Activated naive CD8-positive, alpha-beta T cell treated with anti-CD3 and anti-CD28 coated beads for 36 hours (primary cell): ENCODE results near the gene ST8SIA4. TPM values are rescaled to one million over a fixed set of nuclear protein-coding genes. Genes with fewer than 3 reads are reported as not detected.
A peak's percentile ranks its signal among the peaks of the same experiment; 100 is the strongest.

Experiments
- DNase-seq: peaks from one replicate; pipeline ENCODE4 v3.0.0; 2021
- H3K27ac Mint-ChIP-seq: one replicate; pipeline ENCODE4 v1.8.0; 2022; ENCODE audit warnings: mild to moderate bottlenecking, moderate library complexity, mixed read lengths
- H3K27me3 Mint-ChIP-seq: one replicate; pipeline ENCODE4 v1.8.0; 2022; ENCODE audit warnings: mild to moderate bottlenecking, mixed read lengths
- H3K36me3 Mint-ChIP-seq: one replicate; pipeline ENCODE4 v1.8.0; 2021; ENCODE audit warnings: mild to moderate bottlenecking, mixed read lengths
- H3K4me1 Mint-ChIP-seq: one replicate; pipeline ENCODE4 v1.8.0; 2021; ENCODE audit warnings: mixed read lengths
- H3K4me3 Mint-ChIP-seq: one replicate; pipeline ENCODE4 v1.8.0; 2022; ENCODE audit warnings: mild to moderate bottlenecking, moderate library complexity, mixed read lengths
- H3K9me3 Mint-ChIP-seq: one replicate; pipeline ENCODE4 v1.8.0; 2022; ENCODE audit warnings: mixed read lengths
- total RNA-seq, 2 experiments: library from RNA; stranded (reverse); gene quantifications; one replicate each; pipeline ENCODE4 v1.2.3, GENCODE V29; 2021

The ST8SIA4 gene
- total RNA-seq, 2 experiments from 2014 or later, result 14.6 to 17.3 TPM

- H3K4me1 Mint-ChIP-seq, result peaks cover 58% of the 10 kb centered on the region
- H3K9me3 Mint-ChIP-seq, result no peaks in the 10 kb centered on the region
- H3K4me3 Mint-ChIP-seq, result peak overlapping the region; percentile 64
- H3K36me3 Mint-ChIP-seq, result peaks cover 36% of the 10 kb centered on the region
- no peak for DNase-seq
- H3K27me3 Mint-ChIP-seq, result no peaks in the 10 kb centered on the region
- peak overlapping the region; percentile 91 for H3K27ac Mint-ChIP-seq
Observed at GRCh38 chr5:100890461-100891008, 12.5 kb downstream of the ST8SIA4 start.

- DNase-seq, result no peak
- peaks cover 56% of the 10 kb centered on the region for H3K4me1 Mint-ChIP-seq
- no peaks in the 10 kb centered on the region for H3K9me3 Mint-ChIP-seq
- H3K4me3 Mint-ChIP-seq, result peak overlapping the region; percentile 11
- H3K27ac Mint-ChIP-seq, result peak overlapping the region; percentile 91
- peaks cover 36% of the 10 kb centered on the region for H3K36me3 Mint-ChIP-seq
- H3K27me3 Mint-ChIP-seq, result no peaks in the 10 kb centered on the region
Observed at GRCh38 chr5:100889896-100890295, 13.2 kb downstream of the ST8SIA4 start.

GRCh38 chr5:100889165-100889743, 13.8 kb downstream of the ST8SIA4 start:
- DNase-seq, result no peak
- Mint-ChIP-seq H3K36me3 (peaks cover 37% of the 10 kb centered on the region), H3K4me1 (peaks cover 57% of the 10 kb centered on the region), H3K4me3 (peak overlapping the region; percentile 51), H3K27ac (peak overlapping the region; percentile 91), H3K9me3 (no peaks in the 10 kb centered on the region), H3K27me3 (no peaks in the 10 kb centered on the region)

- DNase-seq, result no peak
- Mint-ChIP-seq H3K9me3 (peaks cover 8% of the 10 kb centered on the region), H3K4me3 (no peak overlapping the region), H3K27me3 (no peaks in the 10 kb centered on the region), H3K36me3 (peaks cover 48% of the 10 kb centered on the region), H3K27ac (no peak overlapping the region), H3K4me1 (peaks cover 29% of the 10 kb centered on the region)
Observed at GRCh38 chr5:100877274-100877673, 25.8 kb downstream of the ST8SIA4 start.

GRCh38 chr5:100872408-100873190, 30.5 kb downstream of the ST8SIA4 start:
- Mint-ChIP-seq H3K27ac (peak overlapping the region; percentile 59), H3K27me3 (no peaks in the 10 kb centered on the region), H3K9me3 (peaks cover 13% of the 10 kb centered on the region), H3K4me3 (no peak overlapping the region), H3K36me3 (peaks cover 59% of the 10 kb centered on the region), H3K4me1 (peaks cover 36% of the 10 kb centered on the region)
- peak; percentile 7 for DNase-seq

- H3K27ac Mint-ChIP-seq, result no peak overlapping the region
- peaks cover 23% of the 10 kb centered on the region for H3K4me1 Mint-ChIP-seq
Observed at GRCh38 chr5:100867039-100867562, 36.0 kb downstream of the ST8SIA4 start.

GRCh38 chr5:100864931-100865330, 38.2 kb downstream of the ST8SIA4 start:
- Mint-ChIP-seq H3K36me3 (peaks cover 56% of the 10 kb centered on the region), H3K27ac (no peak overlapping the region), H3K4me3 (no peak overlapping the region), H3K9me3 (peaks cover 8% of the 10 kb centered on the region), H3K27me3 (no peaks in the 10 kb centered on the region), H3K4me1 (peaks cover 40% of the 10 kb centered on the region)
- no peak for DNase-seq

More at GRCh38 chr5:100867039-100867562, 36.0 kb downstream of the ST8SIA4 start:
- Mint-ChIP-seq H3K27me3 (no peaks in the 10 kb centered on the region), H3K9me3 (peaks cover 5% of the 10 kb centered on the region), H3K36me3 (peaks cover 56% of the 10 kb centered on the region), H3K4me3 (no peak overlapping the region)
- DNase-seq, result no peak

- H3K9me3 Mint-ChIP-seq, result peaks cover 8% of the 10 kb centered on the region
- no peak for DNase-seq
- H3K27ac Mint-ChIP-seq, result no peak overlapping the region
- H3K4me3 Mint-ChIP-seq, result no peak overlapping the region
- H3K27me3 Mint-ChIP-seq, result no peaks in the 10 kb centered on the region
- peaks cover 42% of the 10 kb centered on the region for H3K4me1 Mint-ChIP-seq
- H3K36me3 Mint-ChIP-seq, result peaks cover 52% of the 10 kb centered on the region
Observed at GRCh38 chr5:100863739-100864138, 39.3 kb downstream of the ST8SIA4 start.

GRCh38 chr5:100861148-100861547, 41.9 kb downstream of the ST8SIA4 start:
- Mint-ChIP-seq H3K36me3 (peaks cover 43% of the 10 kb centered on the region), H3K27me3 (no peaks in the 10 kb centered on the region), H3K9me3 (peaks cover 3% of the 10 kb centered on the region), H3K4me1 (peaks cover 36% of the 10 kb centered on the region), H3K4me3 (peak overlapping the region; percentile 2), H3K27ac (peak overlapping the region; percentile 67)
- no peak for DNase-seq

- Mint-ChIP-seq H3K27ac (peak overlapping the region; percentile 63), H3K36me3 (peaks cover 41% of the 10 kb centered on the region), H3K9me3 (peaks cover 3% of the 10 kb centered on the region), H3K4me1 (peaks cover 31% of the 10 kb centered on the region), H3K27me3 (no peaks in the 10 kb centered on the region), H3K4me3 (no peak overlapping the region)
- peak; percentile 1 for DNase-seq
Observed at GRCh38 chr5:100860407-100860806, 42.7 kb downstream of the ST8SIA4 start.

- Mint-ChIP-seq H3K9me3 (peaks cover 3% of the 10 kb centered on the region), H3K27ac (no peak overlapping the region)
- DNase-seq, result no peak
Observed at GRCh38 chr5:100858987-100859545, 44.0 kb downstream of the ST8SIA4 start.

GRCh38 chr5:100856462-100856861, 46.6 kb downstream of the ST8SIA4 start:
- Mint-ChIP-seq H3K4me1 (peaks cover 48% of the 10 kb centered on the region), H3K36me3 (peaks cover 43% of the 10 kb centered on the region), H3K9me3 (peaks cover 3% of the 10 kb centered on the region), H3K4me3 (no peak overlapping the region), H3K27ac (no peak overlapping the region), H3K27me3 (no peaks in the 10 kb centered on the region)
- DNase-seq, result no peak

More at GRCh38 chr5:100858987-100859545, 44.0 kb downstream of the ST8SIA4 start:
- H3K36me3 Mint-ChIP-seq, result peaks cover 41% of the 10 kb centered on the region
- peaks cover 37% of the 10 kb centered on the region for H3K4me1 Mint-ChIP-seq
- H3K27me3 Mint-ChIP-seq, result no peaks in the 10 kb centered on the region
- no peak overlapping the region for H3K4me3 Mint-ChIP-seq

GRCh38 chr5:100855937-100856430, 47.1 kb downstream of the ST8SIA4 start:
- Mint-ChIP-seq H3K27ac (no peak overlapping the region), H3K9me3 (peaks cover 2% of the 10 kb centered on the region), H3K4me1 (peaks cover 44% of the 10 kb centered on the region), H3K36me3 (peaks cover 40% of the 10 kb centered on the region), H3K4me3 (no peak overlapping the region), H3K27me3 (no peaks in the 10 kb centered on the region)
- DNase-seq, result no peak

GRCh38 chr5:100855295-100855694, 47.8 kb downstream of the ST8SIA4 start:
- Mint-ChIP-seq H3K4me1 (peaks cover 37% of the 10 kb centered on the region), H3K4me3 (no peak overlapping the region), H3K27ac (peak overlapping the region; percentile 38)

GRCh38 chr5:100854591-100854990, 48.5 kb downstream of the ST8SIA4 start:
- H3K36me3 Mint-ChIP-seq, result peaks cover 32% of the 10 kb centered on the region
- DNase-seq, result no peak
- peak overlapping the region; percentile 93 for H3K27ac Mint-ChIP-seq
- no peaks in the 10 kb centered on the region for H3K9me3 Mint-ChIP-seq
- peaks cover 33% of the 10 kb centered on the region for H3K4me1 Mint-ChIP-seq
- H3K4me3 Mint-ChIP-seq, result no peak overlapping the region
- no peaks in the 10 kb centered on the region for H3K27me3 Mint-ChIP-seq

More at GRCh38 chr5:100855295-100855694, 47.8 kb downstream of the ST8SIA4 start:
- Mint-ChIP-seq H3K36me3 (peaks cover 35% of the 10 kb centered on the region), H3K9me3 (peaks cover 1% of the 10 kb centered on the region), H3K27me3 (no peaks in the 10 kb centered on the region)
- no peak for DNase-seq
